Ammon's horn (tissue), 1 donor: ENCODE data around the gene CABP1.
A peak's percentile ranks its signal among the peaks of the same experiment; 100 is the strongest.
"Not testable (repeated sequence)": the region's sequence is repeated elsewhere in the genome, so short reads cannot be mapped to it uniquely, and the experiment has no call there.

Experiments used
- DNase-seq: peaks from one replicate; pipeline ENCODE4 v3.0.0-alpha.2; 2016; ENCODE audit warnings: low spot score

The CABP1 gene

DNA sequence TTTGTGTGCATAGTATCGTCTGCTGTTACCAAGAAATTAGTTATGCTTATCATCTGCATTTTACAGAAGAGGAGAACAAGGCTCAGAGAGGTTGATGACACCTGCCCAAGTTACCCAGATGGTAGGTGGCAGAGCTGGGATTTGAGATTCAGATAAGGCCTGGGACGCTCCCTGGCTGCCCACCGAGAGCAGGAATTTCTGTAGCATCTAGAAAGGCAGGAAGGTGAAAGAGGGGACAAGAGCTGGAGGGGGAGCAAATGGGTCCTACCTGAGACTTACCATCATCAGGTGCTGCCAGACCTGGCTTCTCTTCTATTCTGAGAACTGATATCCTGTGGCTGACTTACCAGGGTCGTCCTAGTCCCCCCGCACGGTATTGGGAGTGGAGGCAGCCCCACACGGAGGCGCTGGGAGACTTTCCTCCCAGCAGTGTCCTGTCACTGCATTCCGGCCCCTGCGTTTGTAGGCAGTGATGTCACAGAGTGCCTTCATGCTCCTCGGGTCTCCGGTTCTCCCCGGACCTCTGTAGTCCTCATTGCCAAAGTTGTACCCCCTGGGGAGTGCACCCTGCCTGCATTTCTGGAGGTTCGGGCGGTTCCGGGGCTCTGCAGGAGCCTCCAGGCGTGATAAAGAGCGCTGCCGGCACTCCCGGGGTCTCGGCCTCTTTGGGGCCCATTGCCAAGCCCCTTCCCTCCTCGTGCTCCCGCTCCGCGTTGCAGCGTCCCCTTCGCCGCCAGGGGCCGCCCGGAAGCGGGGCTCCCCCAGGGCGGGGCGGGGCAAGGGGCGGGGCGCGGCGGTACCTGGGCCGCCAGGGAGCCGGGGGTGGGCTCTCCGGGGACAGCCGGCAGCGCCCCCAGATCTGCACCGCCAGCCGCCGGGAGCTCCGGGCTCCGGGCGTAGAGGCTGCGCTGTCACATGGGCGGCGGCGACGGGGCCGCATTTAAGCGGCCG lies at the start of gene CABP1:
Gene CABP1, plus strand, starts transcription at position 856 of the 951 bp plus-strand sequence. Its CDS starts 60 bp downstream, at position 916.
- no peak for DNase-seq

DNA sequence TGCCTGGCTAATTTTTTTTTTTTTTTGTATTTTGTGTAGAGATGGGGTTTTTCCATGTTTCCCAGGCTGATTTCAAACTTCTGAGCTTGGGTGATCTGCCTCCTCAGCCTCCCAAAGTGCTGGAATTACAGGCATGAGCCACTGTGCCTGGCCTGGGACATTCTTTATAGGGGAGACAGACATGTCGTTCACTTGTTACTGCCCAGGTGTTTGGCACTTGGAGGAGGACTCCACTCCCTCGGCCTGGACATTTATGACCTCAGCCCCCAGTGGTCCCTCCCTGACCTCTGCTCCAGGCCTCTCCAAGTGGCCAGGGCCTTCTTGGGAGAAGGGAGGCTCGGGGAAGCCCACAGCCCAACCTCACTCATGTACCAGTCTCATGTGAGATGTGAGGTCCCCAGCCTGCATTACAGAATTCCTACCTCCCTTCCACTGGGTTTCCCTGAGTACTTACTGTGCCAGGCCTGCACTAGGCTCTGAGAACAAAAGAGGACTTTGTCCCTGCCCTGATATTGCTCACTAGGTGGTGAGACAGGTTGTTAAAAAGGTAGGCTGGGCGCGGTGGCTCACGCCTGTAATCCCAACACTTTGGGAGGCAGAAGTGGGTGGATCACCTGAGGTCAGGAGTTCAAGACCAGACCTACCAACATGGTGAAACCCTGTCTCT lies 49.6 kb upstream of the CABP1 start:
- no peak for DNase-seq

DNA sequence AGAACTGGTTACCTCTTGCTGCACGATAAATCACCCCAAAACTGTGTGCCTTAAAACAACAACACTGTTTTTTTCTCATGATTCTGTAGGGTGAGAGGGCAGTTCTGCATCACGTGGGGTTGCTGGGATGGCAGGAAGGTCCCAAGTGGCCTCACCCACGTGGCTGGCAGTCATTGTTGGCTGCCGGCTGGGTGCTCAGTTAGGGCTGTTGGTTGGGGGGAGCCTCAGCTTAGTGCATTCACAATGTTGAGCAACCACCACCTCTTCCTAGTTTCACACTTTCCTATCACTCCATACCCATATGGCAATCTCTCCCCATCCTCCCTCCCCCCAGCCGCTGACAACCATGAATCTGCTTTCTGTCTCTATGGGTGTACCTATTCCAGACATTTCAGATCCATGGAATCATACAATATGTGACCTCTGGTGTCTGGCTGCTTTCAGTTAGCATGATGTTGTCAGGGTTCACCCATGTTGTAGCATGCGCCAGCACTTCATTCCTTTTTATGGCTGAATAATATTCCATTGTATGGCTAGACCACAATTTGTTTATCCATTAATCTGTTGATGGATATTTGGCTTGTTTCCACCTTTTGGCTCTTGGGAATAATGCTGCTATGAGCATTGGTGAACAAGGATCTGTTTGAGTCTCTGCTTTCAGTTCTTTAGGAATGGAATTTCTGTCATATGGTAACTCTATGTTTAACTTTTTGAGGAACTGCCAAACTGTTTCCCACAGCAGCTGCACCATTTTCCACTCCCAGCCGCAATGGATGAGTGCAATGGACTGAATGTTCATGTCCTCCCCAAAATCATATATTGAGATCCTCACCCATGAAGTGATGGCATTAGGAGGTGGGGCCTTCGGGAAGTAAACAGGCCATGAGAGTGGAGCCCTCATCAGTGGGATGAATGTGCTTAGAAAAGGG lies 48.0 kb upstream of the CABP1 start:
- no peak for DNase-seq

DNA sequence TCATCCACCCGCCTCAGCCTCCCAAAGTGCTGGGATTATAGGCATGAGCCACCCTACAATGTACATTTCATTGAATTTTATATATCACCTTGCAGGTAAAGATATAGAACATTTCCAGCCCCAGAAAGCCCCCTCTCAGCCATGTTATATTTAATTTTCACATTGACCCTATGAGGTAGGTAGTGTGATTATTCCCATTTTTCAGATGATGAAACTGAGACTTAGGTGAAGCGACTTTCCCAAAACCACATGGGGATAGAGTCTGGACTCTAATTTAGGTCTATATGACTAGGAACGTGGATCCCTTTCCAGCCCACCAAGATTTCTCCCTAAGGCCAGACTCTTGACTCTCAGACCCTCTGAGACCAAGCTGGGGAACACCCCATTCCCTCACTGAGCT lies 43.5 kb upstream of the CABP1 start:
- no peak for DNase-seq

DNA sequence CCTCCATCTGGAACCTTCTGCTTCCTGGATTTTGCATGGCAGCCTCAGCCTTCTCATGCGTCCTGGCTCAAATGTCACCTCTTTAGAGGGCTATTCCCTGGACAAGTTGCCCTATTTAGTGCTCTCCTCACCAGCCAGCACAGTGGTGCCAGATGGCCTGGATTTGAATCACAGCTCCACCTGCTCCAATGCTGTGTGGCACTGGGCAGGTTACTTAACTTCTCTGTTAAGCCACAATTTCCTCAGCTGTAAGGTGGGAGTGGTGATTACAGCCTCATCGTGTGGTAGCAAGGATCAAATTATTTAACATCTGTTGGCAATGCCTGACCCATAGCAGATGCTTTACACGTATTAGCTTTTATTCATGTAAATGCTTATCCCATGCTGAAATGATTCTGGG lies 42.6 kb upstream of the CABP1 start:
- DNase-seq: no peak

DNA sequence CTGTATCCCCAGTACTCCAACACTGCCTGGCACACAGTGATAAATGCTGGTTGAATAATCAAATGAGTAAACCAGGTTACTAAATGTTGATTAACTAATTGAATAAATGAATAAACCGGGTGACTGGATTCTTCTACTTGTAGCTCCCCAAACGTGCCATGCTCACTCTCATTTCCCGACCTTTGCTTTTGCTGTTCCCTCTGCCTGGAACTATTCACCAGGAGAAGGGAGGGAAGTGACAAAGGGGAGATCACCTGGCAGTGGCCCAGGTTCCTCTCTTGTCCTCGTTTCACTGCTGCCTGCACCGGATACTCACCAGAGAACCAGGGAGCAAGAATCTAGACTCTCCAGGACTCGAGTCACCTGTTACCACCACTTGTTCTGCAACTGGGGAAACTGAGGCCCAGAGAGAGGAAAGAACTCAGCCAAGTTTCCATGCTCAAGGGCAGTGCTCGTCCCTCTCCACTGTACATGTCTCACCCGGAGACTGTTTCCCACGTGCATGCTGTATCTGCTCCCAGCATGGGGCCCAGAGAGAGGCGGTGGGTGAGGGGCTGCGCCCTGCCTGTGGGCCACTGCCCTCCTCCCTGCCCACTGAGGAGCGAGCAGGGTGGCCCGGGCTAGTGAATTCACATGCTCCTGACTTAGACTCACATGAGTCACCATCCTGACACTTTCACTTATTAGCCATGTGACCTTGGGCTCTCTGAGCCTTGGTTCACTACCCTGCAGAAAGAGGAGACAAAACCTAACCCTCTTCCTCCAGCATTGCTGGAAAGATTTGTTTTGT lies 41.6 kb upstream of the CABP1 start:
- no peak for DNase-seq

DNA sequence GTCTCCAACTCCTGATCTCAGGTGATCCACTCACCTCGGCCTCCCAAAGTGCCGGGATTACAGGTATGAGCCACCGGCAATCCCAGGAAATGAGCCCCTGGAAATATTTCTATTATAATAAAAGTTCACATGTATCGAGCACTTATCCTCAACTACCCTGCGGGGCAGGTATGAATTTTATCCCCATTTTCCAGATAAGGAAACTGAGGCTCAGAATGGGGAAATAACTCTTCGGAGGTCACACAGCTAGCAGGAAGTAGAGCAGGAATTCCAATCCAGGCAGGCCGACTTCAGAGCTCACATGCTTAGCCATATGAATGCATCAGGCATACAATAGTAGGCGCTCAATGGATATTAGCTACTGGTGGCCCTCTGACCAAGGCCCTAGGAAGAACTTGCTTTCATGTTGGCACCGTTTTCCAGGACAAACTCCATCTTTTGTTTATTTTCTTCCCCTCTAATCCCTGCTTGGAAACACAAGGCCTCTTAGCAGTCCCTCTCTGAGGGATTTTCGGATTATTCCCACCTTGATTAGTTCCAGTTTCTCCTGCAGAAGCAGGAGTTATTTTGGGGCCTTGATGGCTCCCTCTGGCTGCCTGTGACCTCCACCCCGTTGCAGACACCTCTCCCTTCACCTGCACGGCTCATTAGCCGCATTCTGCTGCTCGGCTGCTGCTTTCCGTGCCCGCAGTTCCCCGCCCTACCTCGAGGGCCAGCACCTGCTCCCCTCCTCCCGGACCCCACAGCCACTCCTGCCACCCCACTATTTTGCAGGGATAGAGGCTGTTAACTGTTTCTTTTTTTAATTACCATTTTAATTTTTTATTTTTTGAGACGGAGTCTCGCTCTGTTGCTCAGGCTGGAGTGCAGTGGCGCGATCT lies 40.5 kb upstream of the CABP1 start:
- no peak for DNase-seq

DNA sequence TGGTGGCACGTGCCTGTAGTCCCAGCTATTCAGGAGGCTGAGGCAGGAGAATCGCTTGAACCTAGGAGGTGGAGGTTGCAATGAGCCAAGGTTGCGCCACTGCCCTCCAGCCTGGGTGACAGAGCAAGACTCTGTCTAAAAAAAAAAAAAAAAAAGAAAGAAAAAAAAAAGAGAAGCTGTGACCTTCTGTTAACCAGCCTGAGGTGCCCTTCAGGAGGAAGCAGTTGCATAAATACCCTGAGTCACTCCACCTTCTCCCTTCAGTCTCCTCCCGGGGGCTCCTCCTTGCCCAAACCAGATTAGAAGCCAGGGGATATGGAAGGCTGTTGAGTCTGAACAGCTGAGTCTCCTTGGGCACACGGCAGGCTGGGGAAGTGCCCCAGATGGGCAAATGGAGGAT lies 38.0 kb upstream of the CABP1 start:
- DNase-seq: not testable (repeated sequence)

DNA sequence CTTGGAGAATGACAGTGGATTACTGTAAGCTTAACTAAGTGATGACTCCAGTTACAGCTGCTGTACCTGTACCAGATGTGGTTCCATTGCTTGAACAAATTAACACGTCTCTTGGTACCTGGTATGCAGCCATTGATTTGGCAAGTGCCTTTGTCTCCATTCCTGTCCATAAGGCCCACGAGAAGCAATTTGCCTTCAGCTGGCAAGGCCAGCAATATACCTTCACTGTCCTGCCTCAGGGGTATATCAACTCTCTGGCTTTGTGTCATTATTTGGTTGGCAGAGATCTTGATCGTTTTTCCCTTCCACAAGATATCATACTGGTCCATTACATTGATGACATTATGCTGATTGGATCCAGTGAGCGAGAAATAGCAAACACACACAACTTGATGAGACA lies 29.9 kb upstream of the CABP1 start:
- DNase-seq: no peak

DNA sequence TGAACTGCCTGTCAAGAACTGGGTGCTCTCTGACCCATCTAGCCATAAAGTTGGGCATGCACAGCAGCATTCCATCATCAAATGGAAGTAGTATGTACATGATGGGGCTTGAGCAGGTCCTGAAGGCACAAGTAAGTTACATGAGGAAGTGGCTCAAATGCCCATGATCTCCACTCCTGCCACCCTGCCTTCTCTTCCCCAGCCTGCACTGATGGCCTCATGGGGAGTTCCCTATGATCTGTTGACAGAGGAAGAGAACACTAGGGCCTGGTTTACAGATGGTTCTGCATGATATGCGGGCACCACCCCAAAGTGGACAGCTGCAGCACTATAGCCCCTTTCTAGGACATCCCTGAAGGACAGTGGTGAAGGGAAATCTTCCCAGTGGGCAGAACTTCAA lies 28.9 kb upstream of the CABP1 start:
- not testable (repeated sequence) for DNase-seq

DNA sequence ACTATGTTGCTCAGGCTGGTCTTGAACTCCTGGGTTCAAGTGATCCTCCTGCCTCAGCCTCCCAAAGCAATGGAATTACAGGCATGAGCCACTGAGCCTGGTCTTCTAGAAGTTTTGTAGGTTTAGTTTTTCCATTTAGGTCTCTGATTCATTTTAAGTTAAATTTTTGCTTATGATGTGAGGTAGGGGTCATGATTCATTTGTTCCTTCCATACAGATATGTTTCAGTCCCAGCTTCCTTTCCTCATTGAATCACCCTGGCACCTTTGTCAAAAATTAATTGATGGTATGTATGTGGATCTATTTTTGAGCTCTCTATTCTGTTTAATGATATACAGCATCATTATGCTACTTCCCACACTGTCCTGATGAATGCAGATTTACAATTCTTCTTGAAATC lies 25.6 kb upstream of the CABP1 start:
- no peak for DNase-seq

DNA sequence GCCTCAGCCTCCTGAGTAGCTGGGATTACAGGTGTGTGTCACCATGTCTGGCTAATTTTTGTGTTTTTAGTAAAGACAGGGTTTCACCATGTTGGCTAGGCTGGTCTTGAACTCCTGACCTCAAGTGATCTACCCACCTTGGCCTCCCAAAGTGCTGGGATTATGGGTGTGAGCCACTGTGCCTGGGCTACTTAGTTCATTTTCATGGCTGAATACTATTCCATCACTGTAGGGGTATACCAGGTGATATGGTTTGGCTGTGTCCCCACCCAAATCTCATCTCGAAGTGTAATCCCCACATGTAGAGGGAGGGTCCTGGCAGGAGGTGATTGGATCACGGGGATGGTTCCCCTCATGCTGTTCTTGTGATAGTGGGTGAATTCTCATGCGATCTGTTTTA lies 23.2 kb upstream of the CABP1 start:
- DNase-seq: not testable (repeated sequence)

DNA sequence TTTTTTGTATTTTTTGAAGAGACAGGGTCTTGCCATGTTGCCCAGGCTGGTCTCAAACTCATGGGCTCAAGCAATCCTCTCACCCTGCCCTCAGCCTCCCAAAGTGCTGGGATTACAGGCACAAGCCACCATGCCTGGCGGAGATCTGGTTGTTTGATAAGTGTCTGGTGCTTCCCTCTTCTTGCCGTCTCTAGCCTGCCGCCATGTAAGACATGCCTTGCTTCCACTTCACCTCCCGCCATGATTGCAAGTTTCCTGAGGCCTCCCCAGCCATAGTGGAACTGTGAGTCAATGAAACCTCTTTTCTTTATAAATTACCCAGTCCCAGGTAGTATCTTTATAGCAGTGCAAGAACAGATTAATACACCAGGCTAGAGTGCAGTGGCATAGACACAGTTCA lies 22.7 kb upstream of the CABP1 start:
- DNase-seq: not testable (repeated sequence)

DNA sequence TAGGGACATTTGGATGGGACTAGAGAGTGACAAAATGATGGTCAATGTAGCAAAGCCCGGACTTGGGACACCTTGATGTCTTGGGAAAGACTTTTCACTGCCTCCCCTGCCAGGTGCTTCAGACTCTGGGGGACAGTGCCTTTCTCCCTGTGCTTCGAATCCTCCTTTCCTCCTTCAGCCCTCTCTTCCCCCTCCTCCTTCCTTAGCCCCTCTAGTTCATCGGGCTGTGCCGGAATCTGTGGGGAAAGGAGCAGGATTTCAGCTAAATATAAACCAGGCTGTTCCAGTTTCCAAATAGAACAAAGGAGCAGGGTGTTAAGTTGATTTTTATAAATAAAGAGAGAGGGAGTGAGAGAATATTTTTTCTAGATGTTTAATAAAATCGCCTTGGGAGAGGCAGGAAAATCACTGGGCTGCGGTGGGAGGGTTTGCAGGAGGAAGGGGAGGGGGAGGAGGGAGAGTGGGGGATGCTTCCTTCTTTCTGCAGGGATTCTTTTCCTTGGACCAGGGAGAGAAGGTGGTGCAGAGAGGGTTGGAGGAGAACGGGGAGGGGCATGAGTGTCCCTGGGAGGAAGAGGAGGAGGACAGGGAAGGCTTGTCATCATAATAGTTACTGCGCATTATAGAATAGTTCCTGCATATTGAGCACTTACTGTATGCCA lies 21.3 kb upstream of the CABP1 start:
- DNase-seq: no peak

DNA sequence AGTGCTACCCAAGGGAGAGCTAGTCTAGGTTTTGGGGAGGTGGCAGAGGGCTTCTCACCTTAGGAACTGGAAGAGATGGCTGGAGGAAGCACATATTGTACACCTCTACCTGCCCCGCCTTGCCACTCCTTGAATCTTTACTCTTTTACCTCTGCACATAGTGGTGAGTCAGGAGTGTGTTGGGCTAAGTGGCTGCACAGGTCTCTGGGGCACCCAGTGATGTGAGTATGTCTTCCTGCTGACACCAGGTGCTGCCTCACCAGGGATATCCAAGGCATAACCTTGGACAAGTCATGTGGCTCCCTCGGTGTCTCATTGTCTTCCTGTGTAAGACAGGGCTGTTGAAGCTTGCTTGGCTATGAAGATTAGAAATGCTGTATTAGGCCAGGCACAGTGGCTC lies 19.8 kb upstream of the CABP1 start:
- DNase-seq: no peak

DNA sequence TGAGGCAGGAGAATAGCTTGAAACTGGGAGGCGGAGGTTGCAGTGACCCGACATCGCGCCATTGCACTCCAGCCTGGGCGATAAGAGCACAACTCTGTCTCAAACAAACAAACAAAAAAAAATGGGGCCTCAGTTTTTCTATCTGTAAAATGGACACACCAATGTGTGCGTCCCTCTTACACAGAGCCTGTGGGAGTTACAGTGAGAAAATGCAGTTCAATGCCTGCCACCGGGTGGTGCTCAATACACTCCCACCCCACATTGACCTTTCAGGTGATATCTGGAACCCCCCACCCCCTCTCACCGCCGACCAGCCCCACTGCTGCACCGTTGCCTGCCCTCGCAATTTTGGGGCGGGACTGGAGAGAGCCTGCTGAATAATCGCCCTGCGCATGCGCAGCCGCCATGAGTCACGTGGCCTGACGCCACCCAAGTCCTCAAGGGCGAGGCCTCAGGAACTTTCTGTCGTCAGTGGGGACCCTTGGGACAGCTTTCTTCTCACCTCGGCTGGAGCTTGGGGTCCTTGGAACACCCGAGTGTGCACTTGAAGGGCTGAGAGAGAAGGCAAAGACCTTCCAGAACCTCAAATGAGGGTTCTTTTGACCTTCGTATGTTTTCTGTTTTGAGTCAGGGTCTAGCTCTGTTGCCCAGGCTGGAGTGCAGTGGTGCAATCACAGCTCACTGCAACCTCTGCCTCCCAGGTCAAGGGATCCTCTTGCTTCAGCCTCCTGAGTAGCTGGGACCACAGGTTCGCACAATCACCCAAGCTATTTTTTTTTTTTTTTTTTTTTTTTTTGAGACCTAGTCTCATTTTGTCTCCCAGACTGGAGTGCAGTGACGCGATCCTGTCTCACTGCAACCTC lies 14.6 kb upstream of the CABP1 start:
- DNase-seq: no peak

DNA sequence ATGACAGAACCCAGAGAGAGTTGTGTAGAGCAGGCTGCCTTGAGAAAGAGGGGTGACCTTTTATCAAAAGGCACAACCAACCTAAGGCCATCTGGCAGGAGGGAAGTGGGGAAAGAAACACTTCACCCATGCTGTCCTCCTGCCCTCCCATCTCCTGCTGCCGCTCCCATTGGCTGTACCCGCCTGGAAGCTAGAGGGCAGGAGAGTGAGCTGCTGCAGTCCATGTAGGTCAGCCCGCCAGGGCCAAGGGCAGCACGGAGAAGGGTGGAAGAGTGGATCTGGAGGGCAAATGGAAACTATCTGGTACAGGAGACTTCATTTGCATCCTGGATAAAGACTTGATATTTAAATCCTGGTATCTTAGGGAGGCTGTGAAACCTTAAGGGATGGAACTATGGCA lies 11.5 kb upstream of the CABP1 start:
- no peak for DNase-seq

DNA sequence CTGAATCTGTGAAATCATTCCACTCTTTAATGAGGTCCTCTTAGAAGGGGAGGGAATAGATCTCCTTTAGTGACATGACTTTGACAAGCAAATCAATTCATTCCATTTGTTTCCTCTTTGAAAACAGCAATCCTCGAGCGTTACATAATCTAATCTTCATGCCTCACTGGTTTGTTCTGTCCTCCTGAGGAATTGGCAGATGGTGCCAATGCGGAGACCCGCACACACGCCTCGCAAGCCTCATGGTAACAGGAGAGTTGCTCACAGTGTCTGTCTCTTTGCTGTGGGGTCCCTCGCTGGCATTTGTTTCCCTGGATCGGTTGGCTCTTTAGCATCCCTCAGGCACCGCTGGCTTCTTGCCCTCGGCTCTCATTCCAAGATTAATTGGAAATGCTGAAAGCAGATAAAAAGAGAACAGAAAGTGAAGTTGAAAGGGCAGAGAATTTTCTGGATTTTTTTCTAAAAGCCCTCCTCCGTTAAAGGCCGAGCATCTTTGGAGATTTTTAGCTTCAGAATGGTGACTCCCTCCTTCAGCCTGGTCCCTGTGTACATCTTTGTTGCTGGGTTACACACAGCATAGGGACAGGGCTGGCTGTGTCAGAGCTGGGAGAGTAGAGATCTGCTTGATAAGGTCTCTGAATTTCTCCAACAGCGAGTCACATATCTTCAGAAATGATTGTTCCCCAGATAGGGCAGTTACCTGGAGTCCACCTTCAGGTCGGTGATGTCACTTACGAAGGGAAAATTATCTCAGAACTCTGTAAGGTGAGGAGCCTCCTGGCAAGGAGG lies 10.1 kb upstream of the CABP1 start:
- peak; percentile 66 for DNase-seq
